A673 (cell line): ENCODE results near the gene THADA. TPM values are rescaled to one million over a fixed set of nuclear protein-coding genes. Genes with fewer than 3 reads are reported as not detected.

Experiments used
- BruUV-seq: library from RNA; stranded (reverse); fragments of 400-500 nt; replicated peaks from 2 replicates; lab custom pipeline; 2021; lab: Mats Ljungman, UMichigan
- CTCF ChIA-PET: fragments of 300-600 bp; sonication (Branson Sonifier 250); formaldehyde crosslinking; loops from one replicate; lab custom pipeline; 2022; ENCODE audit warnings: antibody characterized with exemption; lab: Charles Lee
- POLR2A ChIA-PET: fragments of 300-600 bp; sonication (Branson Sonifier 250); formaldehyde crosslinking; loops from one replicate; lab custom pipeline; 2022; ENCODE audit warnings: antibody characterized with exemption; ENCODE audit not compliant: low non-redundant PET; lab: Charles Lee
- DNase-seq: peaks from one replicate; pipeline ENCODE4 v3.0.0-alpha.2; 2015; ENCODE audit warnings: low spot score
- H3K27ac ChIP-seq: fragments of 200-600 bp; sonication (generic); 2 replicates; pipeline ENCODE4 v1.5.1; 2016; ENCODE audit warnings: mixed run types, low read depth, mild to moderate bottlenecking, mixed read lengths, antibody characterized with exemption, low read length; ENCODE audit not compliant: poor library complexity, severe bottlenecking
- H3K27me3 ChIP-seq: fragments of 200-600 bp; sonication (generic); replicated peaks from 2 replicates; pipeline ENCODE4 v1.6.1; 2017; ENCODE audit warnings: mixed run types, low read depth, mild to moderate bottlenecking, mixed read lengths, antibody characterized with exemption, low read length; ENCODE audit not compliant: insufficient read depth, poor library complexity
- H3K36me3 ChIP-seq: fragments of 200-600 bp; sonication (generic); 2 replicates; pipeline ENCODE4 v1.6.1; 2016; ENCODE audit warnings: mixed run types, mild to moderate bottlenecking, mixed read lengths, antibody characterized with exemption, low read length; ENCODE audit not compliant: insufficient read depth, poor library complexity, severe bottlenecking
- H3K4me1 ChIP-seq: fragments of 200-600 bp; sonication (generic); 2 replicates; pipeline ENCODE4 v1.6.1; 2017; ENCODE audit warnings: mixed run types, mild to moderate bottlenecking, mixed read lengths, antibody characterized with exemption, low read length; ENCODE audit not compliant: insufficient read depth, poor library complexity, severe bottlenecking
- H3K4me3 ChIP-seq: fragments of 200-600 bp; sonication (generic); 2 replicates; pipeline ENCODE4 v1.5.1; 2016; ENCODE audit warnings: low read depth, mixed run types, mild to moderate bottlenecking, mixed read lengths, low read length; ENCODE audit not compliant: poor library complexity, severe bottlenecking
- H3K9me3 ChIP-seq: fragments of 200-600 bp; sonication (generic); 2 replicates; pipeline ENCODE4 v1.6.1; 2016; ENCODE audit warnings: mixed run types, low read depth, mild to moderate bottlenecking, mixed read lengths, antibody characterized with exemption, low read length; ENCODE audit not compliant: poor library complexity, severe bottlenecking
- EZH2 ChIP-seq: fragments of 200-600 bp; sonication (generic); IDR thresholded peaks from 2 replicates; pipeline ENCODE4 v1.6.1; 2017; ENCODE audit warnings: borderline replicate concordance, low read depth, mild to moderate bottlenecking, mixed read lengths, antibody characterized with exemption, low read length; ENCODE audit not compliant: poor library complexity, severe bottlenecking
- intact Hi-C: fragments of 100-400 bp; cut with micrococcal nuclease; formaldehyde crosslinking; loops from one replicate; pipeline ENCODE4 v1.10.0; 2022; ENCODE audit not compliant: unreplicated experiment
- total RNA-seq: library from RNA; stranded (reverse); gene quantifications from 2 replicates; pipeline ENCODE4 v1.2.3, GENCODE V29; 2021
- TF ChIP-seq, protein P1 (sequence below): fragments of 300-800, 200-600 bp; sonication (generic); conservative IDR thresholded peaks from 2 replicates; pipeline ENCODE4 v1.5.1; 2017; ENCODE audit warnings: low read depth, mild to moderate bottlenecking, antibody characterized with exemption, low read length, moderate library complexity, mixed read lengths

Gene THADA
- total RNA-seq, 1 experiment from 2014 or later, result 39.7 TPM

DNA sequence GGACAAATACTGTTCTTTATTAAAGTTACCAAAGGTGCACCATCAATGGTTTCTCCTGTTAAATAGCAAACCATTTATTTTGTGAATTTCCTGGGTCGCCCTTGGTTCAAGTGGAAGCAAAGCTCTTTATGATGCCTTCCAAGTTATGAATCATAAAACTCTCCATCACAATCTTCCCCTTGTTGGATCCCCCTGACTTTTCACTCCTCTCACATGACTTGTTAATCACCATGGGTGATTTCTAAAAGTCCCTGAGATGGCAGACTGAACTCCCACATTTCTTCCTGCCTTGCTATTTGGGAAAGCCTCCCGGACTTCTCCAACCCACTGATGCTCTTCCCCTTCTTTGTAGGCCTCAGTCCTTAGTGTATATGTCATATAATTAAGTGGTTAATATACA is 176.0 kb downstream of the THADA start:
- TF ChIP-seq EZH2, result no peak
- TF ChIP-seq, protein P1, sequence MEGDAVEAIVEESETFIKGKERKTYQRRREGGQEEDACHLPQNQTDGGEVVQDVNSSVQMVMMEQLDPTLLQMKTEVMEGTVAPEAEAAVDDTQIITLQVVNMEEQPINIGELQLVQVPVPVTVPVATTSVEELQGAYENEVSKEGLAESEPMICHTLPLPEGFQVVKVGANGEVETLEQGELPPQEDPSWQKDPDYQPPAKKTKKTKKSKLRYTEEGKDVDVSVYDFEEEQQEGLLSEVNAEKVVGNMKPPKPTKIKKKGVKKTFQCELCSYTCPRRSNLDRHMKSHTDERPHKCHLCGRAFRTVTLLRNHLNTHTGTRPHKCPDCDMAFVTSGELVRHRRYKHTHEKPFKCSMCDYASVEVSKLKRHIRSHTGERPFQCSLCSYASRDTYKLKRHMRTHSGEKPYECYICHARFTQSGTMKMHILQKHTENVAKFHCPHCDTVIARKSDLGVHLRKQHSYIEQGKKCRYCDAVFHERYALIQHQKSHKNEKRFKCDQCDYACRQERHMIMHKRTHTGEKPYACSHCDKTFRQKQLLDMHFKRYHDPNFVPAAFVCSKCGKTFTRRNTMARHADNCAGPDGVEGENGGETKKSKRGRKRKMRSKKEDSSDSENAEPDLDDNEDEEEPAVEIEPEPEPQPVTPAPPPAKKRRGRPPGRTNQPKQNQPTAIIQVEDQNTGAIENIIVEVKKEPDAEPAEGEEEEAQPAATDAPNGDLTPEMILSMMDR, result no peak
- no peaks in the 10 kb centered on the region for H3K27me3 ChIP-seq
- H3K36me3 ChIP-seq, result no peaks in the 10 kb centered on the region
- ChIA-PET POLR2A (no interaction called here), CTCF (no interaction called here)
- H3K4me3 ChIP-seq, result no peak overlapping the region
- no TSS peak for BruUV-seq
- DNase-seq, result no peak
- H3K4me1 ChIP-seq, result peaks cover 45% of the 10 kb centered on the region
- H3K9me3 ChIP-seq, result no peaks in the 10 kb centered on the region
- no peak overlapping the region for H3K27ac ChIP-seq
- intact Hi-C loops, result no loop called here

DNA sequence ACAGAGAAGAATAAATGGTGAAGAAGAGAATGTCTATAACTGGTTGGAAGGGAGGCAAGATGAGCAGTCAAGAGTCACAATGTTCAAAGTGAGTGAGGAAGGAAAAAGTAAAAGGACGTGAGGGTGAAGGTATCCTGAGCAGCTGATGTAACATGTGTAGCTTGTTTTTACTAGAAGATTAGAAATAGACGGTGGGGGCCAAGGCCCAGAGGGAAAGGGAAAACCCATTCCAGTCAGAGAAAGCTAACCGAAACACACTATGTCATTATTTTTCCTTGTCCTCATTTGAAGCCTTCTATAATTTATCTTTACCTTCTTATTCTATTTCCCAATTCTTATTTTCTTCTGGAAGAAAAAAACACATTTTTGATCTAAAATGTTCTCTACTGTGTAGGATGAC is 176.6 kb downstream of the THADA start:
- H3K4me1 ChIP-seq, result peaks cover 45% of the 10 kb centered on the region
- H3K9me3 ChIP-seq, result no peaks in the 10 kb centered on the region
- ChIA-PET CTCF (no interaction called here), POLR2A (no interaction called here)
- H3K4me3 ChIP-seq, result no peak overlapping the region
- BruUV-seq, result no TSS peak
- no peaks in the 10 kb centered on the region for H3K27me3 ChIP-seq
- no peaks in the 10 kb centered on the region for H3K36me3 ChIP-seq
- no peak overlapping the region for H3K27ac ChIP-seq
- intact Hi-C loops, result no loop called here
- TF ChIP-seq, protein P1, result no peak
- TF ChIP-seq EZH2, result no peak
- DNase-seq, result no peak

- POLR2A ChIA-PET, result no interaction called here
- intact Hi-C loops, result no loop called here
Observed at GRCh38 chr2:43418680-43419079, 177.2 kb downstream of the THADA start.

More at GRCh38 chr2:43418680-43419079, 177.2 kb downstream of the THADA start:
- Histone ChIP-seq H3K27me3 (no peaks in the 10 kb centered on the region), H3K36me3 (no peaks in the 10 kb centered on the region), H3K4me3 (no peak overlapping the region), H3K4me1 (peaks cover 45% of the 10 kb centered on the region), H3K9me3 (no peaks in the 10 kb centered on the region), H3K27ac (no peak overlapping the region)
- TF ChIP-seq, protein P1, result no peak
- TF ChIP-seq EZH2, result no peak
- CTCF ChIA-PET, result no interaction called here
- DNase-seq, result no peak
- no TSS peak for BruUV-seq
